Endothelial cell of umbilical vein (primary cell): ENCODE results near the gene NHSL2. TPM values are rescaled to one million over a fixed set of nuclear protein-coding genes. Genes with fewer than 3 reads are reported as not detected.

ENCODE experiments used
- BruUV-seq: library from RNA; stranded (reverse); fragments of 400-500 nt; replicated peaks from 2 replicates; lab custom pipeline; 2021; lab: Mats Ljungman, UMichigan
- CTCF ChIA-PET: fragments of 300-600, 350-600 bp; sonication (Branson Sonifier 250); formaldehyde crosslinking; loops from one replicate; lab custom pipeline; 2021; ENCODE audit warnings: antibody characterized with exemption, inconsistent platforms; lab: Charles Lee
- POLR2A ChIA-PET: fragments of 300-600, 350-600 bp; sonication (Branson Sonifier 250); formaldehyde crosslinking; loops from one replicate; lab custom pipeline; 2021; ENCODE audit warnings: antibody characterized with exemption, inconsistent platforms; lab: Charles Lee
- DNase-seq: peaks from one replicate; pipeline ENCODE4 v3.0.0-alpha.2; 2011; ENCODE audit warnings: low read depth, low spot score
- FAIRE-seq: peaks from 2 replicates; lab custom pipeline; 2011; peaks lifted over from hg19 to GRCh38; lab: Jason Lieb, UNC
- H2AFZ ChIP-seq: 2 replicates; pipeline ENCODE4 v1.6.0; 2012; ENCODE audit warnings: low read depth, low read length, control low read depth, inconsistent platforms
- H3K27ac ChIP-seq: 2 replicates; pipeline ENCODE4 v1.5.1; 2011; ENCODE audit warnings: low read depth, mild to moderate bottlenecking, control low read depth, low read length, moderate library complexity; ENCODE audit not compliant: insufficient read depth
- H3K27me3 ChIP-seq, 2 experiments: 2 replicates each; pipeline versions ENCODE4 v1.6.0 to v1.6.1; 2011; ENCODE audit warnings: low read length in 2 of 2, mixed read lengths in 1 of 2; ENCODE audit not compliant: control insufficient read depth in 2 of 2, insufficient read depth in 2 of 2
- H3K36me3 ChIP-seq, 2 experiments: 2 replicates in 1 of 2; 3 replicates in 1 of 2; pipeline ENCODE4 v1.5.1; 2011; ENCODE audit warnings: low read length in 2 of 2, mild to moderate bottlenecking in 1 of 2, moderate library complexity in 1 of 2; ENCODE audit not compliant: control insufficient read depth in 2 of 2, insufficient read depth in 2 of 2; ENCODE audit errors: extremely low read depth in 1 of 2
- H3K4me1 ChIP-seq: 3 replicates; pipeline ENCODE4 v1.5.1; 2011; ENCODE audit warnings: mild to moderate bottlenecking, low read length; ENCODE audit not compliant: control insufficient read depth, insufficient read depth; ENCODE audit errors: extremely low read depth
- H3K4me2 ChIP-seq: 2 replicates; pipeline ENCODE4 v1.6.1; 2011; ENCODE audit warnings: low read length, control low read depth, mixed read lengths; ENCODE audit not compliant: insufficient read depth
- H3K4me3 ChIP-seq, 3 experiments: fragments of 200-600 bp in 1 of 3; sonication (generic), shearing (Covaris generic) in 1 of 3; replicated peaks in 1 of 3; 2 replicates each; pipeline ENCODE4 v1.5.1; 2011 to 2016; ENCODE audit warnings: control low read depth in 3 of 3, low read length in 3 of 3, mild to moderate bottlenecking in 2 of 3, inconsistent platforms in 1 of 3, low read depth in 1 of 3, moderate library complexity in 1 of 3; ENCODE audit not compliant: insufficient read depth in 1 of 3
- H3K79me2 ChIP-seq: 2 replicates; pipeline ENCODE4 v1.6.0; 2012; ENCODE audit warnings: low read length, inconsistent platforms; ENCODE audit not compliant: control insufficient read depth, insufficient read depth
- H3K9ac ChIP-seq: replicated peaks from 2 replicates; pipeline ENCODE3; 2011; ENCODE audit warnings: low read length, control low read depth; ENCODE audit not compliant: insufficient read depth; ENCODE audit errors: extremely low read depth
- H3K9me1 ChIP-seq: replicated peaks from 3 replicates; pipeline ENCODE4 v1.6.0; 2011; ENCODE audit warnings: mild to moderate bottlenecking, low read length; ENCODE audit not compliant: control insufficient read depth, insufficient read depth; ENCODE audit errors: extremely low read depth
- H3K9me3 ChIP-seq: replicated peaks from 2 replicates; pipeline ENCODE4 v1.5.1; 2012; ENCODE audit warnings: low read length, inconsistent platforms; ENCODE audit not compliant: control insufficient read depth, insufficient read depth
- H4K20me1 ChIP-seq: replicated peaks from 2 replicates; pipeline ENCODE3; 2011; ENCODE audit warnings: mild to moderate bottlenecking, low read length; ENCODE audit not compliant: control insufficient read depth, insufficient read depth; ENCODE audit errors: extremely low read depth
- CTCF ChIP-seq, 2 donors: IDR thresholded peaks; 1 replicate in 1 of 2; 2 replicates in 1 of 2; pipeline ENCODE4 v1.5.1; 2011; ENCODE audit warnings: low read length in 2 of 2, mild to moderate bottlenecking in 2 of 2, moderate library complexity in 2 of 2, control low read depth in 1 of 2, inconsistent platforms in 1 of 2, low read depth in 1 of 2; ENCODE audit not compliant: insufficient read depth in 1 of 2; ENCODE audit errors: extremely low read depth in 1 of 2
- EZH2 ChIP-seq: IDR thresholded peaks from 2 replicates; pipeline ENCODE4 v1.6.1; 2012; ENCODE audit warnings: borderline replicate concordance, low read depth, mild to moderate bottlenecking, moderate library complexity, low read length, inconsistent platforms; ENCODE audit not compliant: severe bottlenecking
- FOS ChIP-seq: IDR thresholded peaks from 2 replicates; pipeline ENCODE4 v1.6.1; 2011; ENCODE audit warnings: mild to moderate bottlenecking, low read length, moderate library complexity, borderline replicate concordance; ENCODE audit not compliant: insufficient read depth
- GATA2 ChIP-seq: IDR thresholded peaks from 2 replicates; pipeline ENCODE4 v1.7.0; 2011; ENCODE audit warnings: low read depth, mild to moderate bottlenecking, moderate library complexity, mixed read lengths, low read length; ENCODE audit not compliant: insufficient read length, insufficient read depth
- JUN ChIP-seq: IDR thresholded peaks from 2 replicates; pipeline ENCODE4 v1.6.1; 2011; ENCODE audit warnings: borderline replicate concordance, low read depth; ENCODE audit not compliant: insufficient read length, insufficient read depth
- MAX ChIP-seq: IDR thresholded peaks from 2 replicates; pipeline ENCODE4 v1.6.1; 2011; ENCODE audit not compliant: insufficient read depth, insufficient read length
- MYC ChIP-seq: IDR thresholded peaks from one replicate; pipeline ENCODE4 v1.6.1; 2011; ENCODE audit warnings: mild to moderate bottlenecking, low read depth, low read length
- POLR2A ChIP-seq: IDR thresholded peaks from 2 replicates; pipeline ENCODE4 v1.6.1; 2012; ENCODE audit warnings: low read depth, mild to moderate bottlenecking, control low read depth, low read length
- POLR2AphosphoS5 ChIP-seq: IDR thresholded peaks from 2 replicates; pipeline ENCODE4 v1.6.1; 2012; ENCODE audit warnings: low read depth, mild to moderate bottlenecking, control low read depth, low read length, moderate library complexity; ENCODE audit not compliant: insufficient read depth
- dilution Hi-C: fragments of 300-500 bp; cut with MboI; formaldehyde crosslinking; loops from one replicate; pipeline ENCODE4 v1.15.0; 2019; ENCODE audit warnings: low sequenced_read_pairs; ENCODE audit not compliant: extremely low pct_ligation_motif_present
- intact Hi-C: fragments of 100-400 bp; cut with micrococcal nuclease; formaldehyde crosslinking; loops from one replicate; pipeline ENCODE4 v1.10.0; 2022
- polyA plus RNA-seq, 4 experiments: library from polyadenylated mRNA; depleted of rRNA in 3 of 4; stranded (reverse) in 3 of 4; unstranded in 1 of 4; fragments of >200 nt; gene quantifications; 2 replicates each; pipeline versions ENCODE4 v1.2.1 to v1.2.3, GENCODE V29; 2011 to 2012; ENCODE audit warnings: missing spikeins in 1 of 4
- total RNA-seq: library from RNA; stranded (reverse); gene quantifications from 2 replicates; pipeline ENCODE4 v1.2.3, GENCODE V29; 2021

The NHSL2 gene
- total and polyA plus RNA-seq, 2 donors (not counting 3 experiments of a cell fraction or from before 2014, with no cell fraction given) = 23.5 to 49.9 TPM

- Histone ChIP-seq H3K27ac (no peak overlapping the region), H3K9ac (no peak overlapping the region), H3K36me3 (no peaks in the 10 kb centered on the region), H3K9me1 (no peaks in the 10 kb centered on the region), H4K20me1 (no peaks in the 10 kb centered on the region), H3K4me1 (peaks cover 8% of the 10 kb centered on the region), H3K79me2 (no peaks in the 10 kb centered on the region), H3K4me3 (no peak overlapping the region), H2AFZ (no peak overlapping the region), H3K9me3 (no peaks in the 10 kb centered on the region), H3K4me2 (no peak overlapping the region), H3K27me3 (no peaks in the 10 kb centered on the region)
- DNase-seq (no peak), FAIRE-seq (no peak)
- intact Hi-C loops (no loop called here), dilution Hi-C loops (no loop called here)
- BruUV-seq = no TSS peak
- ChIA-PET POLR2A (no interaction called here), CTCF (interaction anchor here (0.9 to 7.3 kb wide), 5 partner anchors 9 to 112 kb away, joined by 4 to 122 read pairs (median 9); partner anchors contain the start of gene RTL5)
- TF ChIP-seq MYC = no peak
- TF ChIP-seq EZH2 = no peak
Measured at GRCh38 chrX:72020204-72020603, 109.6 kb downstream of the NHSL2 start.

- no peak overlapping the region for H3K9ac ChIP-seq
- no peak overlapping the region for H3K4me3 ChIP-seq
- H3K79me2 ChIP-seq = no peaks in the 10 kb centered on the region
- ChIA-PET POLR2A (no interaction called here), CTCF (interaction anchor here (0.9 to 7.3 kb wide), 6 partner anchors 9 to 111 kb away, joined by 4 to 122 read pairs (median 8); partner anchors contain the start of gene RTL5)
- no peak for TF ChIP-seq MAX
- TF ChIP-seq EZH2 = no peak
- no peak for TF ChIP-seq POLR2A
- TF ChIP-seq FOS = no peak
- no peak for TF ChIP-seq JUN
- no peak for TF ChIP-seq POLR2AphosphoS5
- TF ChIP-seq CTCF (IDR thresholded peaks at IDR 0.05; ENCODE audit: extremely low read depth in 1 of 2, insufficient read depth in 1 of 2, low read depth in 1 of 2, low read length in 2 of 2) = no peak
- TF ChIP-seq MYC = no peak
- no peak for TF ChIP-seq GATA2
- no peak for DNase-seq
- dilution Hi-C loops (no loop called here), intact Hi-C loops (no loop called here)
- no peak overlapping the region for H3K4me2 ChIP-seq
- no peaks in the 10 kb centered on the region for H4K20me1 ChIP-seq
- no peaks in the 10 kb centered on the region for H3K27me3 ChIP-seq
- no peaks in the 10 kb centered on the region for H3K9me1 ChIP-seq
- H3K4me1 ChIP-seq = peaks cover 8% of the 10 kb centered on the region
- no peak overlapping the region for H3K27ac ChIP-seq
- BruUV-seq = no TSS peak
- no peaks in the 10 kb centered on the region for H3K36me3 ChIP-seq
- H2AFZ ChIP-seq = no peak overlapping the region
- no peak for FAIRE-seq
- H3K9me3 ChIP-seq = no peaks in the 10 kb centered on the region
Measured at GRCh38 chrX:72020788-72021187, 110.1 kb downstream of the NHSL2 start.
